ENCODE measurements around the gene DUSP28.

DUSP28 gene

GRCh38 chr2:240595381-240596079 lies 35.4 kb downstream of the DUSP28 start:
- H3K36me3 ChIP-seq (ENCODE audit: insufficient read depth, low read length): no peaks in the 10 kb centered on the region
- H3K79me2 ChIP-seq (ENCODE audit: control insufficient read depth, insufficient read depth, low read length, unreplicated experiment): peaks cover 3% of the 10 kb centered on the region
- H3K27ac ChIP-seq (ENCODE audit: low read depth, low read length): no peak overlapping the region

GRCh38 chr2:240596080-240596460 lies 35.9 kb downstream of the DUSP28 start:
- no peaks in the 10 kb centered on the region for H3K27me3 ChIP-seq (ENCODE audit: insufficient read depth, low read length)
- H3K36me3 ChIP-seq (ENCODE audit: insufficient read depth, low read length): no peaks in the 10 kb centered on the region
- peaks cover under 1% of the 10 kb centered on the region for H3K79me2 ChIP-seq (ENCODE audit: control insufficient read depth, insufficient read depth, low read length, unreplicated experiment)
- no peak overlapping the region for H3K27ac ChIP-seq (ENCODE audit: low read depth, low read length)
- H3K4me1 ChIP-seq (ENCODE audit: control insufficient read depth, insufficient read depth, low read length, unreplicated experiment): peaks cover 4% of the 10 kb centered on the region
- H3K4me3 ChIP-seq (ENCODE audit: low read depth, low read length): no peak overlapping the region
- H2AFZ ChIP-seq (ENCODE audit: low read length, unreplicated experiment): no peak overlapping the region

More at GRCh38 chr2:240595381-240596079, 35.4 kb downstream of the DUSP28 start:
- Histone ChIP-seq H3K4me3 (ENCODE audit: low read depth, low read length) (no peak overlapping the region), H3K27me3 (ENCODE audit: insufficient read depth, low read length) (no peaks in the 10 kb centered on the region), H2AFZ (ENCODE audit: low read length, unreplicated experiment) (no peak overlapping the region), H3K4me1 (ENCODE audit: control insufficient read depth, insufficient read depth, low read length, unreplicated experiment) (peaks cover 6% of the 10 kb centered on the region)

- H3K4me3 ChIP-seq (ENCODE audit: low read depth, low read length): no peak overlapping the region
- H3K4me1 ChIP-seq (ENCODE audit: control insufficient read depth, insufficient read depth, low read length, unreplicated experiment): no peaks in the 10 kb centered on the region
- H3K36me3 ChIP-seq (ENCODE audit: insufficient read depth, low read length): no peaks in the 10 kb centered on the region
- H3K79me2 ChIP-seq (ENCODE audit: control insufficient read depth, insufficient read depth, low read length, unreplicated experiment): no peaks in the 10 kb centered on the region
- no peak overlapping the region for H2AFZ ChIP-seq (ENCODE audit: low read length, unreplicated experiment)
- H3K27me3 ChIP-seq (ENCODE audit: insufficient read depth, low read length): no peaks in the 10 kb centered on the region
- H3K27ac ChIP-seq (ENCODE audit: low read depth, low read length): no peak overlapping the region
These were observed 36.4 kb downstream of the DUSP28 start for GRCh38 chr2:240596491-240596931.

DNA sequence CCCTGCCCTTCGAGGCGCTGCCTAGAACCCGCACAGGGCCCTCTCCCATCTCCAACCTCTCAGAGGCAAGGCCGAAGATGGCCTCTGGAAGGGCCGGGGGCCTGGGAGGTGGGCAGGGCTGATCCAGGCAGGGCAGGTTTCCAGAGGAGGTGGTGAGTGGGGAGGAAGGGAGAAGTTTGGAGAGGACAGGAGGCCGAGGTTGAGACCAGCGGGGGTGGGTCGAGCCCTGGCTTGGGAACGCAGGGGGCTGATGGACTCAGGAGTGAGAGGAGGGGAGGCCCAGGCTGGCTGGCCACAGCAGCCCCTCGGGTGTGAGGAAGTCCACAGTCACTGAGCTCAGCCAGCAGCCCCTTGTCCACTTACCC lies 36.9 kb downstream of the DUSP28 start:
- H3K36me3 ChIP-seq (ENCODE audit: insufficient read depth, low read length): no peaks in the 10 kb centered on the region
- no peaks in the 10 kb centered on the region for H3K79me2 ChIP-seq (ENCODE audit: control insufficient read depth, insufficient read depth, low read length, unreplicated experiment)
- no peak overlapping the region for H2AFZ ChIP-seq (ENCODE audit: low read length, unreplicated experiment)

DNA sequence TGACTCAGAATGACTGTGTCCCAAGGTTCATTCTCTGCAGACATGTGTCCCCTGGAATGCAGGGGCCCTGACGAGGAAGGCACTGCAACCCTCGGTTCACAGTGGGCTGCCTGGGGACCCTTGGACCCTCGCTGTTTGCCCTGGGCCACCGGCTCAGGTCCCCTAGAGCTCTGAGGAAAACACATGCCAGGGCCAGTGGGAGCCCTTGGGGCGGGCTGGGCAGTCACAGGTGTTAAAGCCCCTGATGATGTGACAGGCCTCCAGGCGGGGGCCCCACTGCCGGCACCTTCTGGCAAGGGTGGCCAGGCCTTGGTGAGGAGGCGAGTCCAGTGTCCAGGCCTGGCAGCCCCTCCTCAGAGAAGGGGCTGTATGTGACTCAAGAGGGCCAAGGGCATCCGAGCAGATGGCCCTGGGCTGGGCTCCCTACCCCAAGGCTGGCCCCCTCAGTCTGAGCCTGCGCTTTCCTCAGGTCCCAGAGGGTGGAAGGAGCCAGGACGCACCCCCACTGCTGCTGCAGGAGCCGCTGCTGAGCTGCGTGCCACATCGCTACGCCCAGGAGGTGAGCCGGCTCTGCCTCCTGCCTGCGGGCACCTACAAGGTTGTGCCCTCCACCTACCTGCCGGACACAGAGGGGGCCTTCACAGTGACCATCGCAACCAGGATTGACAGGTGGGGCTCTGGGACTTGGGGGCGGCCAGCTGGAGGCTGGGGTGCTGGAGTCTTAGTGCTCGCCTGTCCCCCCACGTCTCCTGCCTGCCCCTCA lies 37.4 kb downstream of the DUSP28 start:
- Histone ChIP-seq H3K27me3 (ENCODE audit: insufficient read depth, low read length) (no peaks in the 10 kb centered on the region), H3K4me3 (ENCODE audit: low read depth, low read length) (no peak overlapping the region), H2AFZ (ENCODE audit: low read length, unreplicated experiment) (no peak overlapping the region), H3K27ac (ENCODE audit: low read depth, low read length) (no peak overlapping the region), H3K4me1 (ENCODE audit: control insufficient read depth, insufficient read depth, low read length, unreplicated experiment) (no peaks in the 10 kb centered on the region), H3K79me2 (ENCODE audit: control insufficient read depth, insufficient read depth, low read length, unreplicated experiment) (no peaks in the 10 kb centered on the region), H3K36me3 (ENCODE audit: insufficient read depth, low read length) (no peaks in the 10 kb centered on the region)

More for the DNA sequence above, 36.9 kb downstream of the DUSP28 start:
- Histone ChIP-seq H3K27ac (ENCODE audit: low read depth, low read length) (no peak overlapping the region), H3K4me3 (ENCODE audit: low read depth, low read length) (no peak overlapping the region), H3K27me3 (ENCODE audit: insufficient read depth, low read length) (no peaks in the 10 kb centered on the region), H3K4me1 (ENCODE audit: control insufficient read depth, insufficient read depth, low read length, unreplicated experiment) (no peaks in the 10 kb centered on the region)

GRCh38 chr2:240598311-240598911 lies 38.3 kb downstream of the DUSP28 start:
- H3K4me3 ChIP-seq (ENCODE audit: low read depth, low read length): no peak overlapping the region
- H2AFZ ChIP-seq (ENCODE audit: low read length, unreplicated experiment): no peak overlapping the region
- H3K4me1 ChIP-seq (ENCODE audit: control insufficient read depth, insufficient read depth, low read length, unreplicated experiment): no peaks in the 10 kb centered on the region
- no peaks in the 10 kb centered on the region for H3K79me2 ChIP-seq (ENCODE audit: control insufficient read depth, insufficient read depth, low read length, unreplicated experiment)
- no peak overlapping the region for H3K27ac ChIP-seq (ENCODE audit: low read depth, low read length)
- no peaks in the 10 kb centered on the region for H3K27me3 ChIP-seq (ENCODE audit: insufficient read depth, low read length)
- H3K36me3 ChIP-seq (ENCODE audit: insufficient read depth, low read length): no peaks in the 10 kb centered on the region

DNA sequence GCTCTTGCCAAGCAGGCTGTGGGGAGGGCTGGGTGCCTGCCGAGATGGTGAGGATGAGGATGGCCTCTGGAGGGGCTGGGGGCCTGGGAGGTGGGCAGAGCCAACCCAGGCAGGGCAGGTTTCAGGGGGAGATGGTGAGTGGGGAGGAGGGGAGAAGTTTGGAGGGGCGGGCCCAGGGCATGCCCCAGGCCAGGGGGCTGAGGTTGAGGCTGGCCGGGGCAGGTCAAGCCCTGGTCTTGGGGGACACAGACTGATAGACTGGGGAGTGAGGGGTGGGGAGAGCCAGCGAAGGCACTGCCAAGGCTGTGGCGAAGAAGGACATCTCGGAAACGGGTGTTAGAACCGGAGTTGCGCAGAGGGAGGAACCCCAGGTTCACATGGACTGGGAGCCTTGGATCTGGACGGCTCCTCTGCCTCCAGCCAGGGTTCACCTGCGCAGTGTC lies 39.0 kb downstream of the DUSP28 start:
- H3K4me1 ChIP-seq (ENCODE audit: control insufficient read depth, insufficient read depth, low read length, unreplicated experiment): no peaks in the 10 kb centered on the region
- H3K79me2 ChIP-seq (ENCODE audit: control insufficient read depth, insufficient read depth, low read length, unreplicated experiment): no peaks in the 10 kb centered on the region
- no peak overlapping the region for H2AFZ ChIP-seq (ENCODE audit: low read length, unreplicated experiment)
- no peaks in the 10 kb centered on the region for H3K27me3 ChIP-seq (ENCODE audit: insufficient read depth, low read length)
- no peaks in the 10 kb centered on the region for H3K36me3 ChIP-seq (ENCODE audit: insufficient read depth, low read length)
- H3K27ac ChIP-seq (ENCODE audit: low read depth, low read length): no peak overlapping the region
- H3K4me3 ChIP-seq (ENCODE audit: low read depth, low read length): no peak overlapping the region

GRCh38 chr2:240600451-240600961 lies 40.3 kb downstream of the DUSP28 start:
- no peaks in the 10 kb centered on the region for H3K27me3 ChIP-seq (ENCODE audit: insufficient read depth, low read length)
- no peak overlapping the region for H3K4me3 ChIP-seq (ENCODE audit: low read depth, low read length)
- H2AFZ ChIP-seq (ENCODE audit: low read length, unreplicated experiment): no peak overlapping the region
- H3K36me3 ChIP-seq (ENCODE audit: insufficient read depth, low read length): no peaks in the 10 kb centered on the region
- no peak overlapping the region for H3K27ac ChIP-seq (ENCODE audit: low read depth, low read length)
- no peaks in the 10 kb centered on the region for H3K79me2 ChIP-seq (ENCODE audit: control insufficient read depth, insufficient read depth, low read length, unreplicated experiment)
- H3K4me1 ChIP-seq (ENCODE audit: control insufficient read depth, insufficient read depth, low read length, unreplicated experiment): no peaks in the 10 kb centered on the region

DNA sequence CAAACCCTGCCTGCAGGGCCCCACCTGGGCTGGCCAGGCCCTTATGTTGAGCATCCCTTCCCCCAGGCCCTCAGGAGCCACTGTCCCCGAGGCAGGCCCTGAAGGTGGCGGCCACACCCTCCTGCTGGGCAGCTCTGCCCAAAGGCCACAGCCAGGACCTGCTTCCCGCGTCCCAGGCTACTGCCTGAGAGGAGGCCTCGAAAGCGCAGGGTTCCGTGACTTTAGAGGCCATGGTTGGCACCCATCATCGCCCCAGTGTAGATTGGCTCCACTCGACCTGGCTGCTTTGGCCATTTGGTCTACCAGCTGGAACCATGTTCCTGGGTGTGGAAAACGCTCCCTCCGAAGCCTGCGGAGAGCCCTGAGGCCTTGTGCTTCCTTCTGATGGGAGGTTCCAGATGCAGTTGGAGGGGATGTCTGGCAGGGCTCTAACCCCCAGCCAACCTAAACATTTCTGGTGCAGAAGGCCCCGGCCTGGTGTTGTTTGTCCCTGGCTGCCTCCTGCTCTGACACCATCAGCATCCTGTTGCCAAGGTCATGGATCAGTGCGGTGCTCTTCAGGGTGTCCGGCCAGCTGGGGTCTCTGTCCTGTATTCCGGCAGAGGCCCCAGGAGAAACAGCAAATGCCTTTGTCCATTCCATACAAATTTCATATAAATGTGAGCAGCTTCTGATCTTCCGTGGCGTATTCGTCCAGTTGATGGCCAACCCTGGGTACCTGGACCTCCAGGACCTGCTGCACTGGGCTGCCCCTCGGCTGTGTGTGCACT lies 41.1 kb downstream of the DUSP28 start:
- Histone ChIP-seq H3K36me3 (ENCODE audit: insufficient read depth, low read length) (no peaks in the 10 kb centered on the region), H3K4me3 (ENCODE audit: low read depth, low read length) (no peak overlapping the region), H3K79me2 (ENCODE audit: control insufficient read depth, insufficient read depth, low read length, unreplicated experiment) (no peaks in the 10 kb centered on the region), H2AFZ (ENCODE audit: low read length, unreplicated experiment) (no peak overlapping the region), H3K27me3 (ENCODE audit: insufficient read depth, low read length) (no peaks in the 10 kb centered on the region), H3K4me1 (ENCODE audit: control insufficient read depth, insufficient read depth, low read length, unreplicated experiment) (no peaks in the 10 kb centered on the region), H3K27ac (ENCODE audit: low read depth, low read length) (no peak overlapping the region)

DNA sequence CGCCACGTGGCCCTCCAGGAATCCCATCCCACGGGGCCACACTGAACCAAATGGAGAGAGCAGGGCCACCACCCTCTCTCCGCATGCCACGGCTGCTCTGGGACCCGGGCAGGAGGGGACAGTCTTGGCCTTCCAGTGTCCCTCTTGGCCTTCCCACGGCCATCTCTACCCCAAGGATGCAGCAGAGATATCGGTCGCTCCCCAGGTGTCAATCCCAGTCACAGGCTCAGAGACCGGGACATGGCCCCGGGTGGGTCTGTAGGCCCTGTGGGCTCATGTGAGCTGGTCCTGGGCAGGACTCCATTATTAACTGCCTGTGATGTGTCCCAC lies 41.6 kb downstream of the DUSP28 start:
- no peak overlapping the region for H2AFZ ChIP-seq (ENCODE audit: low read length, unreplicated experiment)
- H3K79me2 ChIP-seq (ENCODE audit: control insufficient read depth, insufficient read depth, low read length, unreplicated experiment): no peaks in the 10 kb centered on the region
- no peaks in the 10 kb centered on the region for H3K27me3 ChIP-seq (ENCODE audit: insufficient read depth, low read length)
- no peaks in the 10 kb centered on the region for H3K36me3 ChIP-seq (ENCODE audit: insufficient read depth, low read length)
- no peaks in the 10 kb centered on the region for H3K4me1 ChIP-seq (ENCODE audit: control insufficient read depth, insufficient read depth, low read length, unreplicated experiment)
- H3K4me3 ChIP-seq (ENCODE audit: low read depth, low read length): no peak overlapping the region
- H3K27ac ChIP-seq (ENCODE audit: low read depth, low read length): no peak overlapping the region
